Measurements from ENCODE around the gene PTDSS2.

The PTDSS2 gene

DNA sequence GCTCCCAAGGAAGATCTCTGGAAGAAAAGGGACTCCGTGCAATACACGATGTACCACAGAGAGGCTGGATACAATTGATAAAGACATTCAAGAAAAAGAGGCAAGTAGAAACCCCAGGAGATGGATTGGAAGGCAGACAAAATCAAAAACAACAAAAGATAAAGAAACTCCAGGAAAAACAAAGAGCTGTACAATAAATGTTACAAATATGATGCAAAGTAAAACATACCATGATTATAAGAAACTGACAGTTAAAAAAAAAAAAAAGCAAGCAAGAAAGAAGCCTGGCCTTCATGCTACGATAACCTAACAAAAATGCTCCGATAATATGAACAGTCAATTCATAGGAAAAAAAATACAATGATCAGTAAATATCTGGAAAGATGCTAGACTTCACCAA, 24.8 kb upstream of the PTDSS2 start:
- H3K4me3 ChIP-seq (ENCODE audit: low read length) = no peak overlapping the region
- no peak overlapping the region for H3K27ac ChIP-seq (ENCODE audit: low read depth, low read length)
- no peak overlapping the region for H3K4me2 ChIP-seq (ENCODE audit: low read length)
- no peaks in the 10 kb centered on the region for H3K9me3 ChIP-seq (ENCODE audit: control insufficient read depth, insufficient read depth, low read length)
- no peaks in the 10 kb centered on the region for H3K4me1 ChIP-seq (ENCODE audit: control insufficient read depth, low read length)
- TF ChIP-seq, protein P1, sequence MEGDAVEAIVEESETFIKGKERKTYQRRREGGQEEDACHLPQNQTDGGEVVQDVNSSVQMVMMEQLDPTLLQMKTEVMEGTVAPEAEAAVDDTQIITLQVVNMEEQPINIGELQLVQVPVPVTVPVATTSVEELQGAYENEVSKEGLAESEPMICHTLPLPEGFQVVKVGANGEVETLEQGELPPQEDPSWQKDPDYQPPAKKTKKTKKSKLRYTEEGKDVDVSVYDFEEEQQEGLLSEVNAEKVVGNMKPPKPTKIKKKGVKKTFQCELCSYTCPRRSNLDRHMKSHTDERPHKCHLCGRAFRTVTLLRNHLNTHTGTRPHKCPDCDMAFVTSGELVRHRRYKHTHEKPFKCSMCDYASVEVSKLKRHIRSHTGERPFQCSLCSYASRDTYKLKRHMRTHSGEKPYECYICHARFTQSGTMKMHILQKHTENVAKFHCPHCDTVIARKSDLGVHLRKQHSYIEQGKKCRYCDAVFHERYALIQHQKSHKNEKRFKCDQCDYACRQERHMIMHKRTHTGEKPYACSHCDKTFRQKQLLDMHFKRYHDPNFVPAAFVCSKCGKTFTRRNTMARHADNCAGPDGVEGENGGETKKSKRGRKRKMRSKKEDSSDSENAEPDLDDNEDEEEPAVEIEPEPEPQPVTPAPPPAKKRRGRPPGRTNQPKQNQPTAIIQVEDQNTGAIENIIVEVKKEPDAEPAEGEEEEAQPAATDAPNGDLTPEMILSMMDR (IDR thresholded peaks at IDR 0.05; ENCODE audit: low read depth, low read length, poor library complexity, severe bottlenecking) = no peak
- TF ChIP-seq EZH2phosphoT487 (IDR thresholded peaks at IDR 0.05; ENCODE audit: borderline replicate concordance, low read length) = no peak
- H3K9me2 ChIP-seq (replicated peaks; ENCODE audit: control insufficient read depth, low read length) = no peaks in the 10 kb centered on the region
- H4K20me1 ChIP-seq (ENCODE audit: control insufficient read depth, insufficient read depth, low read depth, low read length) = no peaks in the 10 kb centered on the region
- H3K27me3 ChIP-seq (ENCODE audit: control insufficient read depth, low read length) = no peaks in the 10 kb centered on the region
- H3K79me2 ChIP-seq (ENCODE audit: control insufficient read depth, low read length) = no peaks in the 10 kb centered on the region
- no peaks in the 10 kb centered on the region for H3F3A ChIP-seq (ENCODE audit: control insufficient read depth, insufficient read depth)
- no peaks in the 10 kb centered on the region for H3K36me3 ChIP-seq (ENCODE audit: control insufficient read depth, low read length)

DNA sequence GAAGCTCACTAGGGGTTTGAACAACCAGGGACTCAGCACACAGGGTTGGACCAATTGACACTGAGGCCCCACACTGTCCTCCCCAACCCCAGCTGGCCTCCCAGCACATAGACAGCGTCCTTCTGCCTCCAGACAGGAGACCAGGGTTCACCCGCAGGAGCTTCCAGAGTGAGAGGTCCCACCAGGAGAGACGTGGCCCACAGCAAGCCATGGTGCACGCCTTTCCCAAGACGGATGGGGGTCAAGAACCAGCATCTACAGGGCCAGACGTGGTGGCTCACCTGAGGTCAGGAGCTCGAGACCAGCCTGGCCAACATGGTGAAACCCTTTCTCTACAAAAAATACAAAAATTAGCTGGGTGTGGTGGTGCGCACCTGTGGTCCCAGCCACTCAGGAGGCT, 23.2 kb upstream of the PTDSS2 start:
- Histone ChIP-seq H3K4me2 (ENCODE audit: low read length) (no peak overlapping the region), H3K27me3 (ENCODE audit: control insufficient read depth, low read length) (no peaks in the 10 kb centered on the region), H3K27ac (ENCODE audit: low read depth, low read length) (no peak overlapping the region), H3K4me3 (ENCODE audit: low read length) (no peak overlapping the region), H3K9me2 (replicated peaks; ENCODE audit: control insufficient read depth, low read length) (no peaks in the 10 kb centered on the region), H3K79me2 (ENCODE audit: control insufficient read depth, low read length) (no peaks in the 10 kb centered on the region), H3K9me3 (ENCODE audit: control insufficient read depth, insufficient read depth, low read length) (no peaks in the 10 kb centered on the region), H3K36me3 (ENCODE audit: control insufficient read depth, low read length) (no peaks in the 10 kb centered on the region), H3K4me1 (ENCODE audit: control insufficient read depth, low read length) (no peaks in the 10 kb centered on the region), H4K20me1 (ENCODE audit: control insufficient read depth, insufficient read depth, low read depth, low read length) (no peaks in the 10 kb centered on the region), H3F3A (ENCODE audit: control insufficient read depth, insufficient read depth) (no peaks in the 10 kb centered on the region)
- TF ChIP-seq EZH2phosphoT487 (IDR thresholded peaks at IDR 0.05; ENCODE audit: borderline replicate concordance, low read length) = no peak
- TF ChIP-seq, protein P1 (IDR thresholded peaks at IDR 0.05; ENCODE audit: low read depth, low read length, poor library complexity, severe bottlenecking) = no peak

DNA sequence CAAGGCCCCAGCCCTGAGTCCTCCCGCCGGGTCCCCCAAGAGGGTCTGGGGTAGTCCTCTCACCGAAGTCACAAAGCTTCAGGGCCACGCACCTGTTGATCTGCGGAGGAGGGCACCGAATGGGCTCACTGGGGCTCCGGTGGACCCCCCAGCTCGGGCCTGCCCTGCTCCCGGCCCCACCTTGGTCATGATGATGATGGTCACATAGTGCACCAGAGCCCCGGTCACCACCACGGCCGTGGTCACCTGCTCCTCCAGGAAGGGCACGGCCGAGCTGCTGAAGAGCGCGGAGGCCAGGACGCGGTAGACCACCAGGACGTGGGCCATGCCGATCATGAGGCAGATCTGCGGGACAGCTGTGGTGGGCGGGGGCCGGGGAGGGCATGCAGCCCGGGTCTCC, 21.8 kb upstream of the PTDSS2 start:
- Histone ChIP-seq H4K20me1 (ENCODE audit: control insufficient read depth, insufficient read depth, low read depth, low read length) (no peaks in the 10 kb centered on the region), H3K36me3 (ENCODE audit: control insufficient read depth, low read length) (no peaks in the 10 kb centered on the region), H3K27me3 (ENCODE audit: control insufficient read depth, low read length) (no peaks in the 10 kb centered on the region), H3K9me2 (replicated peaks; ENCODE audit: control insufficient read depth, low read length) (no peaks in the 10 kb centered on the region), H3K4me3 (ENCODE audit: low read length) (no peak overlapping the region), H3F3A (ENCODE audit: control insufficient read depth, insufficient read depth) (no peaks in the 10 kb centered on the region), H3K9me3 (ENCODE audit: control insufficient read depth, insufficient read depth, low read length) (no peaks in the 10 kb centered on the region), H3K4me1 (ENCODE audit: control insufficient read depth, low read length) (no peaks in the 10 kb centered on the region), H3K27ac (ENCODE audit: low read depth, low read length) (no peak overlapping the region), H3K4me2 (ENCODE audit: low read length) (no peak overlapping the region), H3K79me2 (ENCODE audit: control insufficient read depth, low read length) (no peaks in the 10 kb centered on the region)
- TF ChIP-seq, protein P1 (IDR thresholded peaks at IDR 0.05; ENCODE audit: low read depth, low read length, poor library complexity, severe bottlenecking) = no peak
- no peak for TF ChIP-seq EZH2phosphoT487 (IDR thresholded peaks at IDR 0.05; ENCODE audit: borderline replicate concordance, low read length)

DNA sequence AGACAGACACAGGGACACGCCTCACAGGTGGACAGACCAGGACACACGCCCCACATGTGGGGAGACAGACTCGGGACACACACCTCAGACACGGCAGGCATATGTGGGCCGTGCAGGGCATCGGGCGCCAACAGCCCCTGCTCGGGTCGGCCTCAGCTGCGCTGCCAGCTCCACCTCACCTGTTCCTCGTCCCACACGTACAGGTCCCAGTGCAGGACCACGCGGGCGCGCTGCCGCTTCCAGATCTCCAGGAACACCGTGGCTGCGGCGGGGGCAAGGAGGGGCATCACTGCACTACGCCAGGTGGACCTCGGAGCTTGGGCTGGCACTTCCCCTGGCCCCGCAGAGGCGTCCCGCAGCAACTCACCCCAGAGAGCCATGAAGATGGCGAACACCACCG, 20.7 kb upstream of the PTDSS2 start:
- no peak for TF ChIP-seq EZH2phosphoT487 (IDR thresholded peaks at IDR 0.05; ENCODE audit: borderline replicate concordance, low read length)
- TF ChIP-seq, protein P1 (IDR thresholded peaks at IDR 0.05; ENCODE audit: low read depth, low read length, poor library complexity, severe bottlenecking) = no peak
- H3K4me3 ChIP-seq (ENCODE audit: low read length) = no peak overlapping the region
- H3F3A ChIP-seq (ENCODE audit: control insufficient read depth, insufficient read depth) = no peaks in the 10 kb centered on the region
- H3K27me3 ChIP-seq (ENCODE audit: control insufficient read depth, low read length) = no peaks in the 10 kb centered on the region
- H3K4me1 ChIP-seq (ENCODE audit: control insufficient read depth, low read length) = no peaks in the 10 kb centered on the region
- no peaks in the 10 kb centered on the region for H3K36me3 ChIP-seq (ENCODE audit: control insufficient read depth, low read length)
- H3K9me2 ChIP-seq (replicated peaks; ENCODE audit: control insufficient read depth, low read length) = no peaks in the 10 kb centered on the region
- H3K27ac ChIP-seq (ENCODE audit: low read depth, low read length) = no peak overlapping the region
- no peaks in the 10 kb centered on the region for H4K20me1 ChIP-seq (ENCODE audit: control insufficient read depth, insufficient read depth, low read depth, low read length)
- no peak overlapping the region for H3K4me2 ChIP-seq (ENCODE audit: low read length)
- no peaks in the 10 kb centered on the region for H3K9me3 ChIP-seq (ENCODE audit: control insufficient read depth, insufficient read depth, low read length)
- no peaks in the 10 kb centered on the region for H3K79me2 ChIP-seq (ENCODE audit: control insufficient read depth, low read length)

All from DOHH2 (cell line).